Keratinocyte (primary cell): ENCODE measurements around the gene GLYAT. TPM values are rescaled to one million over a fixed set of nuclear protein-coding genes. Genes with fewer than 3 reads are reported as not detected.

ENCODE experiments used
- DNase-seq: peaks from one replicate; pipeline ENCODE4 v3.0.0-alpha.2; 2011; ENCODE audit warnings: low read depth, missing footprints, low spot score
- FAIRE-seq: peaks from 2 replicates; lab custom pipeline; 2011; peaks lifted over from hg19 to GRCh38; lab: Jason Lieb, UNC
- H2AFZ ChIP-seq: 2 replicates; pipeline ENCODE4 v1.6.0; 2012; ENCODE audit warnings: low read length, control low read depth, inconsistent platforms; ENCODE audit not compliant: control insufficient read depth
- H3K27ac ChIP-seq: 2 replicates; pipeline ENCODE4 v1.5.1; 2011; ENCODE audit warnings: low read length; ENCODE audit not compliant: control insufficient read depth, insufficient read depth
- H3K27me3 ChIP-seq: 3 replicates; pipeline ENCODE4 v1.6.0; 2011; ENCODE audit warnings: low read length; ENCODE audit not compliant: control insufficient read depth, insufficient read depth; ENCODE audit errors: extremely low read depth
- H3K36me3 ChIP-seq, 2 experiments: 2 replicates in 1 of 2; 3 replicates in 1 of 2; pipeline ENCODE4 v1.5.1; 2011; ENCODE audit warnings: low read length in 2 of 2, mild to moderate bottlenecking in 1 of 2; ENCODE audit not compliant: control insufficient read depth in 2 of 2, insufficient read depth in 2 of 2; ENCODE audit errors: extremely low read depth in 1 of 2
- H3K4me1 ChIP-seq: 3 replicates; pipeline ENCODE4 v1.5.1; 2011; ENCODE audit warnings: low read length; ENCODE audit not compliant: control insufficient read depth, insufficient read depth; ENCODE audit errors: extremely low read depth
- H3K4me2 ChIP-seq: 3 replicates; pipeline ENCODE4 v1.6.0; 2011; ENCODE audit warnings: low read depth, low read length; ENCODE audit not compliant: control insufficient read depth, insufficient read depth; ENCODE audit errors: extremely low read depth
- H3K4me3 ChIP-seq, 3 experiments: fragments of 200-600 bp in 1 of 3; sonication (generic) in 1 of 3; 2 replicates in 2 of 3; 3 replicates in 1 of 3; pipeline ENCODE4 v1.5.1; 2011 to 2016; ENCODE audit warnings: low read length in 3 of 3, mild to moderate bottlenecking in 3 of 3, control low read depth in 2 of 3, inconsistent platforms in 1 of 3, low read depth in 1 of 3, mixed read lengths in 1 of 3, mixed run types in 1 of 3, moderate library complexity in 1 of 3; ENCODE audit not compliant: control insufficient read depth in 2 of 3, insufficient read depth in 2 of 3; ENCODE audit errors: extremely low read depth in 1 of 3
- H3K79me2 ChIP-seq: 2 replicates; pipeline ENCODE4 v1.6.0; 2012; ENCODE audit warnings: low read length; ENCODE audit not compliant: control insufficient read depth, insufficient read depth
- H3K9ac ChIP-seq: 3 replicates; pipeline ENCODE4 v1.6.0; 2011; ENCODE audit warnings: low read length; ENCODE audit not compliant: control insufficient read depth, insufficient read depth; ENCODE audit errors: extremely low read depth
- H3K9me1 ChIP-seq: 3 replicates; pipeline ENCODE4 v1.6.0; 2011; ENCODE audit warnings: low read length; ENCODE audit not compliant: control insufficient read depth, insufficient read depth; ENCODE audit errors: extremely low read depth
- H3K9me3 ChIP-seq: 2 replicates; pipeline ENCODE4 v1.5.1; 2012; ENCODE audit warnings: low read depth, low read length; ENCODE audit not compliant: control insufficient read depth
- H4K20me1 ChIP-seq: 3 replicates; pipeline ENCODE4 v1.6.0; 2011; ENCODE audit warnings: low read length; ENCODE audit not compliant: control insufficient read depth, insufficient read depth; ENCODE audit errors: extremely low read depth
- EZH2 ChIP-seq: IDR thresholded peaks from one replicate; pipeline ENCODE4 v1.6.1; 2012; ENCODE audit warnings: inconsistent platforms, mild to moderate bottlenecking, low read length, moderate library complexity
- dilution Hi-C: fragments of 300-500 bp; cut with MboI; formaldehyde crosslinking; loops from one replicate; pipeline ENCODE4 v1.7.0; 2020; ENCODE audit warnings: low sequenced_read_pairs; ENCODE audit not compliant: extremely low pct_ligation_motif_present
- polyA plus RNA-seq, 5 experiments: library from polyadenylated mRNA; depleted of rRNA in 3 of 5; stranded (reverse) in 3 of 5; stranded (forward) in 1 of 5; unstranded in 1 of 5; fragments of >200 nt; gene quantifications; 1 replicate in 1 of 5; 2 replicates in 3 of 5; 3 replicates in 1 of 5; pipeline versions ENCODE4 v1.2.1 to v1.2.3, GENCODE V29; 2011 to 2012; ENCODE audit warnings: missing spikeins in 2 of 5, low read depth in 1 of 5, low replicate concordance in 1 of 5
- TF ChIP-seq, protein P1 (sequence below), 3 experiments: IDR thresholded peaks in 1 of 3; conservative IDR thresholded peaks in 1 of 3; optimal IDR thresholded peaks in 1 of 3; 2 replicates in 2 of 3; 3 replicates in 1 of 3; pipeline versions ENCODE3 to v1.5.1; 2011; ENCODE audit warnings: low read length in 3 of 3, mild to moderate bottlenecking in 3 of 3, moderate library complexity in 2 of 3, control low read depth in 1 of 3, inconsistent platforms in 1 of 3; ENCODE audit not compliant: insufficient read depth in 2 of 3; ENCODE audit errors: extremely low read depth in 1 of 3

GLYAT gene
- polyA plus RNA-seq, 1 donor (not counting 4 experiments of a cell fraction or from before 2014, with no cell fraction given), result 0.10 TPM

DNA sequence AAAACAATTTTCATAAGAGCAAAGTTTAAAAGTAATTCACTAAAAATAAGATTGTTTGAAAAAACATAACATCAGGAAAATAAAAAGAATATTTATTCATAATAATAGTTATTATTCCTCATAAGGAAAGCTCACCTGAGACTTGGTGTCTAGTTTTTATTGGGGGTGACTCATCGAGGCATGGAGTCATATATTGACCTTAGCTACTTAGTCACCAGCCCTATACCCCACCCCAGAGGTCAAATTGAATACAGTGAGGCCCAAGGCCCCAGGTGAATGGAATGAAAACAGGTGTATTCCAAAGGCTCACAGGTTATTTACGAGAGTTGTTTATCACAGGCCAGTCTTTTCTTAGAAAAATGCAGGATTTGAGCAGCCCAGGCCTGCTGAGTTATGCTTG, 72.3 kb downstream of the GLYAT start:
- dilution Hi-C loops, result no loop called here
- peak; percentile 13 for FAIRE-seq
- no peak overlapping the region for H3K4me3 ChIP-seq
- peaks cover 13% of the 10 kb centered on the region for H3K4me1 ChIP-seq
- no peaks in the 10 kb centered on the region for H3K9me3 ChIP-seq
- no peaks in the 10 kb centered on the region for H3K9me1 ChIP-seq
- H2AFZ ChIP-seq, result no peak overlapping the region
- no peaks in the 10 kb centered on the region for H3K27me3 ChIP-seq
- H3K27ac ChIP-seq, result peak overlapping the region; percentile 23
- DNase-seq, result no peak
- H3K9ac ChIP-seq, result no peak overlapping the region
- H3K4me2 ChIP-seq, result no peak overlapping the region
- TF ChIP-seq EZH2, result no peak
- TF ChIP-seq, protein P1, sequence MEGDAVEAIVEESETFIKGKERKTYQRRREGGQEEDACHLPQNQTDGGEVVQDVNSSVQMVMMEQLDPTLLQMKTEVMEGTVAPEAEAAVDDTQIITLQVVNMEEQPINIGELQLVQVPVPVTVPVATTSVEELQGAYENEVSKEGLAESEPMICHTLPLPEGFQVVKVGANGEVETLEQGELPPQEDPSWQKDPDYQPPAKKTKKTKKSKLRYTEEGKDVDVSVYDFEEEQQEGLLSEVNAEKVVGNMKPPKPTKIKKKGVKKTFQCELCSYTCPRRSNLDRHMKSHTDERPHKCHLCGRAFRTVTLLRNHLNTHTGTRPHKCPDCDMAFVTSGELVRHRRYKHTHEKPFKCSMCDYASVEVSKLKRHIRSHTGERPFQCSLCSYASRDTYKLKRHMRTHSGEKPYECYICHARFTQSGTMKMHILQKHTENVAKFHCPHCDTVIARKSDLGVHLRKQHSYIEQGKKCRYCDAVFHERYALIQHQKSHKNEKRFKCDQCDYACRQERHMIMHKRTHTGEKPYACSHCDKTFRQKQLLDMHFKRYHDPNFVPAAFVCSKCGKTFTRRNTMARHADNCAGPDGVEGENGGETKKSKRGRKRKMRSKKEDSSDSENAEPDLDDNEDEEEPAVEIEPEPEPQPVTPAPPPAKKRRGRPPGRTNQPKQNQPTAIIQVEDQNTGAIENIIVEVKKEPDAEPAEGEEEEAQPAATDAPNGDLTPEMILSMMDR (optimal IDR thresholded peaks at IDR 0.05 in 1 of 3, IDR thresholded peaks at IDR 0.05 in 1 of 3, conservative IDR thresholded peaks at IDR 0.05 in 1 of 3; ENCODE audit: extremely low read depth in 1 of 3, insufficient read depth in 2 of 3, low read length in 3 of 3), result no peak
- H3K79me2 ChIP-seq, result no peaks in the 10 kb centered on the region
- H4K20me1 ChIP-seq, result no peaks in the 10 kb centered on the region
- no peaks in the 10 kb centered on the region for H3K36me3 ChIP-seq

Other genes with a start within 250 kb of the GLYAT start
- gene OR5B21, start 223.8 kb downstream of the GLYAT start, polyA plus RNA-seq, result 0.06 to 0.21 TPM (median 0.09 TPM) in 3 replicates
- gene LPXN, start 156.1 kb downstream of the GLYAT start, polyA plus RNA-seq, result 83.9 to 147 TPM (median 92.5 TPM) in 3 replicates
- 30.1 to 45.6 TPM (median 34.0 TPM) in 3 replicates for gene ZFP91, start 152.9 kb downstream of the GLYAT start, polyA plus RNA-seq
- gene CNTF, start 109.3 kb downstream of the GLYAT start, polyA plus RNA-seq, result 0.96 to 1.9 TPM (median 1.3 TPM) in 3 replicates
- 0.14 to 0.16 TPM in 2 of 3 replicates, not detected in the other for gene GLYATL2, start 112.8 kb upstream of the GLYAT start, polyA plus RNA-seq
- gene GLYATL1, start 207.5 kb upstream of the GLYAT start, polyA plus RNA-seq, result 0.26 to 0.39 TPM (median 0.33 TPM) in 3 replicates